Kidney capillary endothelial cell (primary cell): ENCODE results near the gene FADS1.
A peak's percentile ranks its signal among the peaks of the same experiment; 100 is the strongest.

Source experiments
- DNase-seq: peaks from one replicate; pipeline ENCODE4 v3.0.0-alpha.2; 2018; ENCODE audit warnings: low spot score

Gene FADS1

DNA sequence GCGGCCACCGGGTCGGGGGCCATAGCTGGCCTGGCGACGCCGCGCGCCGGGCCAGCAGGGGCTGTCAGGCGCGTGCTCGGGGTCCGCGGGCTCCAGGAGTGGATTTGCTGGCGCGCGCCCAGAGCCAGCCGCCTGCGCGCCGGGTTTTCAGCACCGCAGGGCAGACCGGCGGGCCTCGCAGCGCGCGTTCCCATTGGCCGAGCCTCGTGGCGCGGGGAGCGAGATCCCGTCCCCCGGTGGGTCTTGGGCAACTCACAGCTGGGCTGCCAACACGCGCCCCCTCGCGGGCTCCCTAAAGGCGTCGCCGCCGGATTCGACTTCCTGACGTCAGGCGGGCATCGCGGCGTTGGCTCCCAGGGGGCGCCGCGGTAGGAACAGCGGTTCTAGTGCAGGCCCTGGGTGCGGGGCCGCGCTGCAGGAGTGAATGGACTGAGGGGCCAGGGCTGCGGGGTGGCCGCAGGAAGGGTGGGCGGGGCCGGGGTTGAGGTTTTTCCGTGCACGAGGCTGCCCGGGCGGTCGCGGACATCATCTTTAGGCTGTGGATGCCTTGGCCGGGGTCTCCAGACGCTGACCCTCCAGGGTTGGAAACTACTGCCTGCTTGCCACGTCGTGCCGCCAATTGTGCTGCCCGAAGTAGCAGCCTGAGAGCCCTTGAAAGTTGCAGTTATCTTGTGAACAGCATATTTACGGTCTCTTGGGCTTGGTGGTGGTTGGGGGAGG is at the start of gene FADS1:
Gene FADS1, minus strand, starts transcription at position 268 of the 720 bp plus-strand sequence. Its CDS starts 74 bp downstream, at position 194.
- DNase-seq: peak; percentile 90

DNA sequence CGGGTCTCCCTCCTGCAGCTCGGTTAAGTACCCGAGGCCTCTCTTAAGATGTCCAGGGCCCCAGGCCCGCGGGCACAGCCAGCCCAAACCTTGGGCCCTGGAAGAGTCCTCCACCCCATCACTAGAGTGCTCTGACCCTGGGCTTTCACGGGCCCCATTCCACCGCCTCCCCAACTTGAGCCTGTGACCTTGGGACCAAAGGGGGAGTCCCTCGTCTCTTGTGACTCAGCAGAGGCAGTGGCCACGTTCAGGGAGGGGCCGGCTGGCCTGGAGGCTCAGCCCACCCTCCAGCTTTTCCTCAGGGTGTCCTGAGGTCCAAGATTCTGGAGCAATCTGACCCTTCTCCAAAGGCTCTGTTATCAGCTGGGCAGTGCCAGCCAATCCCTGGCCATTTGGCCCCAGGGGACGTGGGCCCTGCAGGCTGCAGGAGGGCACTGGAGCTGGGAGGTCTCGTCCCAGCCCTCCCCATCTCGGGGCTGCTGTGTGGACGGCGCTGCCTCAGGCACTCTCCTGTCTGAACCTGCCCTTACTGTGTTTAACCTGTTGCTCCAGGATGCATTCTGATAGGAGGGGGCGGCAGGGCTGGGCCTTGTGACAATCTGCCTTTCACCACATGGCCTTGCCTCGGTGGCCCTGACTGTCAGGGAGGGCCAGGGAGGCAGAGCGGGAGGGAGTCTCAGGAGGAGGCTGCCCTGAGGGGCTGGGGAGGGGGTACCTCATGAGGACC is 49.6 kb upstream of the FADS1 start:
- DNase-seq: no peak

DNA sequence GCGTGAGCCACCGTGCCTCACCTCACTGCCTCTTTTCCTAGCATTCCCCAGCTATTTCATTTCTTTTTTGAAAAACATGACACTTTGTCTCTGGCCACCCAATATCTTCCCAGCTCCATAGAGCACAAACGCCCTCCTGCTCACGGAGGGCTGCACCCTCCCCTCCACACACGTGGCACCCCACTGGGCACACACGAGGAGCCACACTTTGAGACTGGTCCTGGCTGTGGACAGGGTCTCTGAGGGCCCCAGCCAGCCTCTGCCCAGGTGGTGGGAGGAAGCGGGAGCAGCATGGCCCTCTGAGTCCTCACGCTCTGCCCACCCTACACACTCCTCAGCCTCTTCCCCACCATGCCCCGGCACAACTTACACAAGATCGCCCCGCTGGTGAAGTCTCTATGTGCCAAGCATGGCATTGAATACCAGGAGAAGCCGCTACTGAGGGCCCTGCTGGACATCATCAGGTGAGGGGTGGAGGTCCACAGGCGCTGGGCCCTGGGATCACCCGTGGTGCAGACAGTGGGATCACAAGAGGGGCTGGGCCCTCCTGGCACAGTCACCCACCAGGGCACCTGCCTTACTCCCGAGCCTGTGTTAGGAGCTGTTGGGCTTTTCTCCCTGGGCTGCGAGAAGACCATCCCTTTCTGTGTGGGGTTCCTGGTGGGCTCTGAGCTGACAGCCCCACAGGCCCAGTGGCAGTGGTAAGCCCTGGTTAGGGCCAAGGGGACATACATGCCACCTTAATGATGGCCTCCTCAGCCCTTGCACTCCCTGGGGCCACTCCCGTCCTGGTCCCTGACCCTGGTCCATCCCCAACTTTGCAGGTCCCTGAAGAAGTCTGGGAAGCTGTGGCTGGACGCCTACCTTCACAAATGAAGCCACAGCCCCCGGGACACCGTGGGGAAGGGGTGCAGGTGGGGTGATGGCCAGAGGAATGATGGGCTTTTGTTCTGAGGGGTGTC is 48.3 kb upstream of the FADS1 start:
- DNase-seq: no peak

DNA sequence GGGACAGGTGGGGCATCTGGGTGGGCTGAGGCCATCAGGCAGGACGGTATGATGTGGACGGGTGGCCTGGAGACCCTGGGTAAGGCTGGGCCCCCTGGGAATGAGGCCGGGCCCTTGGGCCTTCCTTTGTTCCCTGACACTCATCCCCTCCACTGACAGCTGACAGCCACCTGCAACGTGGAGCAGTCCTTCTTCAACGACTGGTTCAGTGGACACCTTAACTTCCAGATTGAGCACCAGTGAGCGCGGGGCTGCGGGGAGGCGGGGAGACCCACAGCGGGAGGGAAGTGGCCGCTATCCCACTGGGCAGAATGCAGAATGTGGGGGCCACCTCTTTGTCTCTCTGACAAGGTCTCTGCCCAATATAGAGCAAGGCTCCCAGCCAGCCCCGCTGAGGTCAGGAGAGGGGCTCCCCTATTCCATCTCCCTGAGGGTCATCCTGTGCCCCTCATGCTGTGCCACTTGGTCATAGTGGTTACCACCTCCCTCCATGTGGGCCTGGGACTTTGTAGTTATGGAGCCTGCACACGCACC is 46.8 kb upstream of the FADS1 start:
- no peak for DNase-seq

DNA sequence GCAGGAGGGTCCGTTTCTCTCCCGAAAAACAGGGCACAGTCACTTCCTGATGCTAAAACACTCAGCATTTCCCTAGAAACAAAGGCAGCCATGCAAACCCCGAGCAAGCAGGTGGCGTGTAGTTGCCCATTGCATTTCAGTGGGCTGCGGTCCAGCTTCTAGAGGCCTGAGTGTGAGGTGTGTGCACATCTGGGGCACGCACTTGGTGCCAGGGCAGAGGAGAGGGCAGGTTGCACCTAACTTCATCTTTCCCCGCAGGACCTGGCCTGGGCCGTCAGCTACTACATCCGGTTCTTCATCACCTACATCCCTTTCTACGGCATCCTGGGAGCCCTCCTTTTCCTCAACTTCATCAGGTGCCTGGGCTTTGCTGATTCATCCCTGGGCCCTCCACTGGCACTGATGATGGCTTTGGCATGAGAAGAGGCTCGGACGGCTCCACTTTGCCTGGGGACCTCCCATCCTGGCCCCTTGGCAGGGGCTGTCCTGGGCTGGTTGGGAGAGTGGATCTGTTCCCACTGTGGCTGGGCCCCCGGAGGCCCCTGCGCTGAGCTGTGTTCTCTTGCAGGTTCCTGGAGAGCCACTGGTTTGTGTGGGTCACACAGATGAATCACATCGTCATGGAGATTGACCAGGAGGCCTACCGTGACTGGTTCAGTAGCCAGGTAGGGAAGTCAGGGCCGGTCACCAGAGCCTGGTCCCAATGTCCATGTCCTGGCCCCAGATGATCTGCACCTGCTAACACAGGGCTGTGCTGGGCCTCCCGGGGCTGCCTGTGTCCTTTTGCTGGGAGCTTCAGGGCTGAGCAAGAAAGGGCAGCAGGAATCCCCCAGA is 46.1 kb upstream of the FADS1 start:
- DNase-seq: no peak

DNA sequence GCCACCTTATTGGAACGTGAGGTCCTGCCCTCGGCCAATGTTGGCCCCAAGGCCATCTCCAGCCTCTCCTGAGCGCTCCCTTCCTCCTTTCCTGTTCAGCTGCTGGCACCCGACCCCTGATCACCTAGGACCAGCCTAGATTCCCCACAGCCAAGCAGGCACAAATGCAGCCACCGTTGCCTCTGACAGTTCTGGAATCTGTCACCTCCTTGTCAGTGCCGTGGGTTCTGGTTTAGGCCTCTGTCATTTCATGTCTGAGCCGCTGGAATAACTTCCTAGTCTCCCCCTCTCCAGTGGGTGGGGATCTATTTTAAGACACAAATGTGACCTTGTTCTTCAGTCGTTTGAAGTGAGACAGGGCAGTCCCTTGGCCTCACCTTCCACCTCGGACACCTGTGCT is 44.8 kb upstream of the FADS1 start:
- DNase-seq: no peak

DNA sequence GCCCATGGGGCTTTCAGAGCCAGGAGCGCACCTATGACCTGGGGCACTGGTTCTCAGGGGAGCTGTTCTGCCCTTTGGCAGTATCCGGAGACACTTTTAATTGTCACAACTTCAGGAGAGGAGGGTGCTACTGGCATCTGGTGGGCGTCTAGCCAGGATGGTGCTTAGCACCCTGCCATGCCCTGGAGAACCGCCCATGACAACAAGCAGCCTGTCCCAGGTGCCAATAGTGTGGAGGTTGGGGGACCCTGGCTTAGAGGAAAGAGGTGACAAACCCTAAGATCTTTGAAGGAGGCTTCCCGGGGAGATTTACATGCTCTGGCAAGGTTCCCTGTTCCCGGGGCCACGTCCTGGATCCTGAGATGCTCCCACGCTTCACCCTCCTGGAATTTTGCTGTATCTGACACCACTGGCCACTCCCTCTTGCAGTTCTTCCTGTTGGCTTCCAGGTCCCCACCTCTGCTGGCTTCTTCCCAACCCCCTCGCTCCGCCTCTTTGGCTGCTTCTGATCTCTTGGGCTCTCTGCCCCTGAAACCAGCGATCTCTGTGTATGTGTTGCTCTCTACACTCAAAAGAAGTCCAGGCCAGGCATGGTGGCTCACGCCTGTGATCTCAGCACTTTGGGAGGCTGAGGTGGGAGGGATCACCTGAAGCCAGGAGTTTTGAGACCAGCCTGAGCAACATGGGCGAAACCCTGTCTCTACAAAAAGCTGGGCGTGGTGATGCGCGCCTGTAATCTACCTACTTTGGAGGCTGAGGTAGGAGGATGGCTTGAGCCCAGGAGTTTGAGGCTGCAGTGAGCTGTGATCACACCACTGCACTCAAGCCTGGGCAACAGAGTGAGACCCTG is 43.5 kb upstream of the FADS1 start:
- DNase-seq: no peak

DNA sequence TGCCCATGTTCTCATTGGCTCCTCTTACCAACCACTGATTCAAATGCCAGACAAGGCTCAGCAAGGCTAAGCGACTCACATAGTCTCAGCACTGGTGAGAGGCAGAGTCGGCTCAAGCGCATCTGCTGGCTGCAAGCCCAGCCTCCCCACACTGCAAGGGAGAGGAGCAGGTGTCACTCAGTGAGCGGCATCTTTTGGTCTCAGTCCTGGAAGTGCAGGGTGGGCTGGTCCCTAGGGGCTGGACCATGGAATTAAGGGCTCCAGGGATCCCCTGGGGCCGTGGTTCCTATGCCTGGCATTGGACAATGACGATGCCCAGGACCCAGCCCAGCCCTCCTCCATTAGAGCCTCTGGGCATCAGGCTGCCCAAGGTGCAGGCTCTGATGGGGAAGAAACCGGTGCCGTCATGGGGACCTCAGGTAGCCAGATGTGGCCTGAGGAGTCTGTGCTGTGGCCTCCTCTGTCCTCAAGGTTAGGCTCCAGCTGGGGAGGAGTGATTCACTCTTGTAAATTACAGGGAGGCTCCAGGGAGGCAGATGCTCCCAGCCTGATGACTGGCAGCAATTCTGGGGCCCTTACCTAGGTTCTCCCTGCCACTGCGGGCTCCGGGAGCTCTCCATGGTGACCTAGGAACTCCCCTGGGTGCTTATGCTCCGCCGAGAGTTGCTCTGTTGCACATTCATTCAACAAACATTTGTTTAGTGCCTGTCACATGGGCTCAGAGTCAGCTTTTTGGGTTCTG is 39.3 kb upstream of the FADS1 start:
- DNase-seq: no peak

DNA sequence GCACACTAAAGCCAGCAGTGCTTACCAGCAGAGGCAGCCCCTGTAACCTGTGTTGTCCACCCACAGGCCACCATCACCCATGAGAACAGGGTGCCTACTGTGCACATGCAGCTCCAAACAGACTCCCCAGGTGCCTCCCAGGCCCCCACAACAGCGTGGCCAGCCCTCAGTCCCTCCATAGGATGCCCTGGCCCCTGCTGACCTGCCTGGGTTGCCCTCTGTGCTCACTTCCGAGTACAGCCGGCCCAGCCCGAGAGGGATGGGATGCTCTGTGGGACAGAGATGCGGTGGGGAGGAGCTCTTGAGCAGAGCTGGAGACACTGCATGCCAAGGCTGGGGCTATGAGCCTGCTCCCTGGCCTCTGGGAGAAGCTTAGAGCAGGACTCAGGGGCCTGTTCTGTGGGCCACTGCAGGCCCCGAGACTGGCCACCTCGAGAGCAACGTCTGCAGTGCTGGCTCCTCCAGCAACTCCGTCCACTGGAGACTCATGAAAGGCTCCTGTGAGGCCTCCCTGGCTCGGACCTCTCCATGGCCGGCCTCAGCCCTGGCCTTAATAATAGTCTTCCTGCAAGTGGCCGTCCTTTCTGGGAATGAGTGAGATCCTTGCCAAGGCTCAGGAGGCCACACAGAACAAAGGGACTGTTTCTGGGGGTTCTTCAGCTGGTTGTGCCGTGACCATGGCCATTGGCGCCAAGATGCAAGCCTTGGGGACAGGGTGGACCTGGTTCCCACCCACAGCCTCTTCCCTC is 38.3 kb upstream of the FADS1 start:
- DNase-seq: no peak

DNA sequence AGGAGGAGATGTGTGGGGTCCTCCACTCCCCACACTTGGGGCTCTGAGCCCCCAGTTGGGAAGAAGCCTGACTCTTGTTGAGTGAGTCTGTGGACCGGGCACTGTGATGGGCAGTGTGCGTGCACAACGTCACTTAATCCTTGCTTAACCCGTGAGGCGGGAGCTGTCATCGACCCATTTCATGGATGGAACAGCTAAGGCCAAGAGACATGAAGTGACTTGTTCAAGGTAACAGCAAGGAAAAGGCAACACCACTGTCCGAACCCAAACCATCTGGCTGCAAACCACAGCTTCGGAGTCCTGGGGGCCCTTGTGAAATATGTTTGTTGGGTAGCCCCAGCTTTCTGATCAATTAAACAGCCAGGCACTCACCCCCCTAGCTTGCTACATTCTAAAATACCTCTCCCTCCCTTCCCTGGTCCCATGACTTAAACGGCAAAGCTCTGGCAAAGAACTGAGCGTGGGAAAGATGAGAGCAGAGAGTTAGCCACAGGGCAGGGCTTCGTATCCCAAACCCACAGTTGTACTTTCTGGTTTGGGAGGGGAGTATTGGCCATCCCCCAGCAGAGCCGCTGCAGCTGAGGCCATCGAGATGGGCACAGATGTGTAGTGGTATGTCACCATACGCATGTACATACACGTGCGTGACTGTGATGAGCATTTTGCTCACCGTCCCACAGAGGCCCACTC is 37.5 kb upstream of the FADS1 start:
- no peak for DNase-seq

DNA sequence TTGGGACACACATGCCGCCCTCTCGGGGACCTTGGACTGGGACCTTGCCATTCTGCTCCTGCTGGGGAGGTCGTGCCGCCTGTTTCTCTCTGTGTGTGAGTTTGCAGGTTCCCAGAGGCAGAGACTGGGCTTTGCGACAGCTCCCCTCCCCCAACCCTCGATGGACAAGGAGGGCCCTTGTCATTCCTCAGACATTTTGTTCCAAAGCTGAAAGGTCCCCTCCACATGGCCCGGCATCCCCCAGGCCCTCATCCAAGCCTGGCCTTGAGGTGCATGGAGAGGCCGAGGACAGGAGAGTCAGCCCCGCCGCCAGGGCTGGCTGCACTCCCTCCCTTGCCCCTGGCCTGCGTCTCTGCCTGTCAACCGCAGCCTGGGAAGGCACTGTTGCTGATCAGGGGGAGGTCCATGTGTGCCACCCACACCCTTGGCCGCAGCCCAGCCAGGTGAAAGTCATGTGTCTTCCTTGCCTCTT is 36.9 kb upstream of the FADS1 start:
- no peak for DNase-seq

DNA sequence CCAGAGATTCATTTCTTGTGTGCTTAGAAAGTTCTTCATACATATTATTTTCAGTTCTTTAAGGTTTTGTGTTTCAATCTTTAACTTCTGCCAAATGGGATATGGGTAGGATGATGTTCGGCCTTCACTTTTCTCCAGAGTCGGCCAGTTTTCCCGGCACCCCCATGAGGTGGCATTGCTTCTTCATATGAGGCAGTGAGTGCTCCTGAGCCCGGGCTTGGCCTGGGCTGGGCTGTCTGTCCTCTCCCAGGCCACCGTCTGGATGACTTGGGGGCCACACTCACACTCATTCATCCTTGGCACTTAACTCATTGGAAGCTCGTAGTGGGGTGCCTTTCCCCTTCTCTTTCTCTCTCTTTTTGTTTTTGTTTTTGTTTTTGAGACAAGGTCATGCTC is 35.1 kb upstream of the FADS1 start:
- DNase-seq: no peak

DNA sequence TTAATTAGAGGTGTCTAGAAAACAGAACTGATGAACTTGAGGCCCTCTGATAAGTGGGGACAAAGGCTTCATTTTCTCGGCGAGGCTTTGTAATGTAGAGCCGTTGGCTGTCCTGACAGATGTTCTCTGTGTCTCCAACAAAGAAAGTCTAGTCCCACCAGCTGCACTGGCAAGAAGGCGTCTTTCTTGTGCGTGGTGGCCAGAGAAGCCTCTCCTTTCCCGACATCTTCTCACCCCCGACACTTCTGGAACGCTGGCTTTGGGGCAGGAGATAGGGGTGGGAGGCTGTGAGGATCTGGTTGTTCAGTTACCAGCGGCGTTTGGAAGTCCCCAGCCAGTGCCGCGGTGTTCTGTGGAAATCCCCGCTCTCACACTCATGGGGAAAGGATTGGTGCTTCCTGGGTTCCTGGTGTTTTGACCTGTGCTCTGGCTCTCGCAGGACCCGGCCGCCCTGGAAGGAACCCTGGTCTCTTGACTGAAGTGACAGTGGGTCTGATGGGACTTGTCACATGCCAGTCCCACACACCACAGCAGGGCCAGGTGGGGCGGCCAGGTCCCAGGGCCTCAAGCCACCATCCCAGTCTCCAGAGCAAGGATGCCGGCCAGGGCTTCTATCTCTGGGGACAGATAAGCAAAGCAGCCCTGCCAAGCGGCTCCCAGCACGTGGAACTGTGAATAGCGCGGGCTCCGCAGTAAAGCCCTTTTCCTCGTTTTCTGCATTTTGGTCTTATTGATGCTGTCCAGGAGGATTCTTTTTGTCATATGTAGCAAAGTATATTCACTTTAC is 34.5 kb upstream of the FADS1 start:
- DNase-seq: no peak

DNA sequence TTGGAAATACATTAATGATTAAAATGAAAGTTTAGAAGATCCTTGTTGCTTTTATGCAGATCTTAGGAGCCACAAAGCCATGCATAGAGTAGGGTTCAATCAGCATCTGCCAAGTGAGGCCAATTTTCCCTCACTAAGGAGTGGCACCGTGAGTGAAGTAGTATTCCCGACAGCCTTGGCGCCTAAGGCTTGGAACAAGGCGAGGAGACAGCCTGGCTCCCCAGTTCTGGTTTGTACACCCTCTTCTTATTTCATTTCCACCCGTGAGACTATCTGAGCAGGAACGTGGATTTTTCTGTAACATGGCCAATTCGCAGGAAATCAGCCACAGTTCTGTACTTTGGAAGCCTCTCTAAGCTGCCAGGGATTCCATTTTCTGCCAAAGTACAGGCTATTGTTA is 33.9 kb upstream of the FADS1 start:
- DNase-seq: no peak

DNA sequence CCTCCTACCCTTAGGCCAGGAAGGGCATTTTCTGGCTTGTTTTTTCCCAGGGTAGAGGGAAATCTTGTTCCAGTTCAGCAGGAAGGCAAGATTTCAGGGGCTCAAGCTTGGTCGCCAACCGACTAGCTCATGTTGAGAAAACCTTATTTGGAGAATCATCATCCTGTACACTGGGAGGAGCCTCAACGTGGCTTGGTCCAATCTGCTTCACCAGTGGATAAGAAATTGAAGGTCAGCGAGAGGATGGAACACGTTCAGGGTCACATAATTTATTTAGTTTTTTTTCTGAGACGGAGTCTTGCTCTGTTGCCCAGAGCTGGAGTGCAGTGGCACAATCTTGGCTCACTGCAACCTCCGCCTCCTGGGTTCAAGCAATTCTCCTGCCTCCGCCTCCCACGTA is 31.8 kb upstream of the FADS1 start:
- no peak for DNase-seq

DNA sequence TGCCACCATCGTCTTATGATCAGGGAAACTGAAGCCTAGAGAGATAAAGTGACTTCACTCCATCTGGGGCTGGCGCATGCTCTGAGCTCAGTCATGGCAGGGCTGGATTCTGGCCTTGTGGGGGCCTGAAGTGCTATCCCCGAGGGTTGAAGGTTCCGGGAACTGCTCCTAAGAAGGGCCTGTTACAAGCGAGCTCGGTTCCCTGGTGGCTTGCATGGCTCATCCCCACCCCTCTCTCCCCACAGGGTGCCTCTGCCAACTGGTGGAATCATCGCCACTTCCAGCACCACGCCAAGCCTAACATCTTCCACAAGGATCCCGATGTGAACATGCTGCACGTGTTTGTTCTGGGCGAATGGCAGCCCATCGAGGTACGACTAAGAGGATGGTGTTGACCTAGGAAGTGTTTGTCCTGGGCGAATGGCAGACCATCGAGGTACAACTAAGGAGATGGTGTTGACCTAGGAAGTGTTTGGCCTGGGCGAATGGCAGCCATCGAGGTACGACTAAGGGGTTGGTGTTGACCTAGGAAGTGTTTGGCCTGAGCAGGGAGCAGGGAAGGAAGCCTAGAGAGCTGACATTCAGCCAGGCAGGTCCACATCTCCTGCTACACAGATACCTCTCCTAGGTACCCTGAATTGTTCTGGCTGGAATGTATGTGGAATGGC is 31.2 kb upstream of the FADS1 start:
- DNase-seq: no peak
